Astrocyte (in vitro differentiated cells and primary cell): Measurements from ENCODE around the gene CLASP1. TPM values are rescaled to one million over a fixed set of nuclear protein-coding genes. Genes with fewer than 3 reads are reported as not detected.
A peak's percentile ranks its signal among the peaks of the same experiment; 100 is the strongest.

ENCODE experiments used
- DNase-seq: peaks from one replicate; pipeline ENCODE4 v3.0.0-alpha.2; 2010; ENCODE audit warnings: low read depth
- FAIRE-seq: peaks from 2 replicates; lab custom pipeline; 2011; peaks lifted over from hg19 to GRCh38; lab: Jason Lieb, UNC
- H2AFZ ChIP-seq: 2 replicates; pipeline ENCODE4 v1.6.0; 2012; ENCODE audit warnings: low read depth, low read length, inconsistent platforms
- H3K27ac ChIP-seq: 2 replicates; pipeline ENCODE4 v1.5.1; 2011; ENCODE audit warnings: low read depth, low read length, inconsistent platforms
- H3K27me3 ChIP-seq: 2 replicates; pipeline ENCODE4 v1.6.0; 2011; ENCODE audit warnings: low read length, inconsistent platforms; ENCODE audit not compliant: insufficient read depth
- H3K36me3 ChIP-seq: 2 replicates; pipeline ENCODE4 v1.5.1; 2011; ENCODE audit warnings: low read length, inconsistent platforms; ENCODE audit not compliant: insufficient read depth
- H3K4me1 ChIP-seq: 2 replicates; pipeline ENCODE4 v1.5.1; 2011; ENCODE audit warnings: low read length, inconsistent platforms; ENCODE audit not compliant: insufficient read depth
- H3K4me2 ChIP-seq: 2 replicates; pipeline ENCODE4 v1.6.0; 2012; ENCODE audit warnings: low read length, inconsistent platforms
- H3K4me3 ChIP-seq: 2 replicates; pipeline ENCODE4 v1.5.1; 2011; ENCODE audit warnings: low read depth, mild to moderate bottlenecking, low read length, inconsistent platforms; ENCODE audit not compliant: insufficient read depth
- H3K79me2 ChIP-seq: 2 replicates; pipeline ENCODE4 v1.6.0; 2012; ENCODE audit warnings: mild to moderate bottlenecking, low read length, inconsistent platforms; ENCODE audit not compliant: insufficient read depth
- H3K9ac ChIP-seq: 2 replicates; pipeline ENCODE4 v1.6.0; 2012; ENCODE audit warnings: mild to moderate bottlenecking, low read length, inconsistent platforms
- H3K9me3 ChIP-seq: 2 replicates; pipeline ENCODE4 v1.5.1; 2012; ENCODE audit warnings: low read depth, mild to moderate bottlenecking, low read length, inconsistent platforms; ENCODE audit not compliant: insufficient read depth
- H4K20me1 ChIP-seq: 2 replicates; pipeline ENCODE4 v1.6.0; 2012; ENCODE audit warnings: low read length, inconsistent platforms; ENCODE audit not compliant: insufficient read depth
- H3K27ac Mint-ChIP-seq: one replicate; pipeline ENCODE4 v1.8.0; 2021; ENCODE audit warnings: mild to moderate bottlenecking, mixed read lengths; ENCODE audit not compliant: unreplicated experiment
- H3K27me3 Mint-ChIP-seq: one replicate; pipeline ENCODE4 v1.8.0; 2021; ENCODE audit warnings: low read depth, mixed read lengths; ENCODE audit not compliant: unreplicated experiment
- H3K36me3 Mint-ChIP-seq: one replicate; pipeline ENCODE4 v1.8.0; 2021; ENCODE audit warnings: low read depth, mixed read lengths; ENCODE audit not compliant: unreplicated experiment
- H3K4me1 Mint-ChIP-seq: one replicate; pipeline ENCODE4 v1.8.0; 2021; ENCODE audit warnings: low read depth, mixed read lengths; ENCODE audit not compliant: unreplicated experiment
- H3K4me3 Mint-ChIP-seq: one replicate; pipeline ENCODE4 v1.8.0; 2021; ENCODE audit warnings: mild to moderate bottlenecking, moderate library complexity, mixed read lengths; ENCODE audit not compliant: unreplicated experiment
- H3K9me3 Mint-ChIP-seq: one replicate; pipeline ENCODE4 v1.8.0; 2021; ENCODE audit warnings: mild to moderate bottlenecking, mixed read lengths; ENCODE audit not compliant: unreplicated experiment
- EZH2 ChIP-seq: IDR thresholded peaks from 2 replicates; pipeline ENCODE4 v1.6.1; 2012; ENCODE audit warnings: mild to moderate bottlenecking, low read length, inconsistent platforms; ENCODE audit not compliant: insufficient read depth
- total RNA-seq: library from RNA; stranded (reverse); gene quantifications from 2 replicates; pipeline ENCODE4 v1.2.1, GENCODE V29; 2021
- TF ChIP-seq, protein P1 (sequence below): IDR thresholded peaks from 2 replicates; pipeline ENCODE4 v1.5.1; 2011; ENCODE audit warnings: low read depth, mild to moderate bottlenecking, inconsistent platforms, low read length, moderate library complexity; ENCODE audit not compliant: insufficient read depth

The CLASP1 gene
- total RNA-seq, 1 donor from 2014 or later: 56.7 TPM

DNA sequence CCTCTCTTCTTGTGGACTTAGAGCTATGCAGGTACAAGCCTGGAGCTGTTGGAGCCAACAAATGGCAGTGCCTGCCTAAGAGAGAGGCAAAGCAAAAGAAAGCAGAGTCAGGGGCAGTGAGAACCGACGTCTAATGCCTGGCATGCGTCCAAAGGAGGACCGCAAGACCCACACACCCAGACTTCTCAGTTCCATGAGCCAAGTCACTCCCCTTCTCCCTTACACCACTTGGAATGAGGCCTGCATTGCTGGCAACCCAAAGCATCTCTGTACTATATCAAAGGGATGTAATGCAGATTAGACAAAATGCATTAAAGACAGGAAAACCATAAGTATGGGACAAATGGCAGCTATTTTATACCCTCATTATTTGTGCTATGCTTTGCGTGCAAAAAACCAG, 168.4 kb downstream of the CLASP1 start:
- Histone ChIP-seq H3K4me1 (peaks cover 67% of the 10 kb centered on the region), H3K4me3 (no peak overlapping the region), H3K9ac (peak overlapping the region; percentile 44), H3K27me3 (no peaks in the 10 kb centered on the region), H4K20me1 (peaks cover 18% of the 10 kb centered on the region), H3K27ac (peak overlapping the region; percentile 75), H3K9me3 (no peaks in the 10 kb centered on the region), H3K4me2 (peak overlapping the region; percentile 69), H3K36me3 (no peaks in the 10 kb centered on the region), H2AFZ (no peak overlapping the region), H3K79me2 (peaks cover 51% of the 10 kb centered on the region)
- peak; percentile 98 for DNase-seq
- peak; percentile 76 for FAIRE-seq
- H3K27ac Mint-ChIP-seq: peak overlapping the region; percentile 8
- no peaks in the 10 kb centered on the region for H3K9me3 Mint-ChIP-seq
- no peaks in the 10 kb centered on the region for H3K27me3 Mint-ChIP-seq
- H3K36me3 Mint-ChIP-seq: peaks cover 5% of the 10 kb centered on the region
- no peak overlapping the region for H3K4me3 Mint-ChIP-seq
- peaks cover 54% of the 10 kb centered on the region for H3K4me1 Mint-ChIP-seq
- TF ChIP-seq EZH2: no peak
- TF ChIP-seq, protein P1, sequence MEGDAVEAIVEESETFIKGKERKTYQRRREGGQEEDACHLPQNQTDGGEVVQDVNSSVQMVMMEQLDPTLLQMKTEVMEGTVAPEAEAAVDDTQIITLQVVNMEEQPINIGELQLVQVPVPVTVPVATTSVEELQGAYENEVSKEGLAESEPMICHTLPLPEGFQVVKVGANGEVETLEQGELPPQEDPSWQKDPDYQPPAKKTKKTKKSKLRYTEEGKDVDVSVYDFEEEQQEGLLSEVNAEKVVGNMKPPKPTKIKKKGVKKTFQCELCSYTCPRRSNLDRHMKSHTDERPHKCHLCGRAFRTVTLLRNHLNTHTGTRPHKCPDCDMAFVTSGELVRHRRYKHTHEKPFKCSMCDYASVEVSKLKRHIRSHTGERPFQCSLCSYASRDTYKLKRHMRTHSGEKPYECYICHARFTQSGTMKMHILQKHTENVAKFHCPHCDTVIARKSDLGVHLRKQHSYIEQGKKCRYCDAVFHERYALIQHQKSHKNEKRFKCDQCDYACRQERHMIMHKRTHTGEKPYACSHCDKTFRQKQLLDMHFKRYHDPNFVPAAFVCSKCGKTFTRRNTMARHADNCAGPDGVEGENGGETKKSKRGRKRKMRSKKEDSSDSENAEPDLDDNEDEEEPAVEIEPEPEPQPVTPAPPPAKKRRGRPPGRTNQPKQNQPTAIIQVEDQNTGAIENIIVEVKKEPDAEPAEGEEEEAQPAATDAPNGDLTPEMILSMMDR: no peak

DNA sequence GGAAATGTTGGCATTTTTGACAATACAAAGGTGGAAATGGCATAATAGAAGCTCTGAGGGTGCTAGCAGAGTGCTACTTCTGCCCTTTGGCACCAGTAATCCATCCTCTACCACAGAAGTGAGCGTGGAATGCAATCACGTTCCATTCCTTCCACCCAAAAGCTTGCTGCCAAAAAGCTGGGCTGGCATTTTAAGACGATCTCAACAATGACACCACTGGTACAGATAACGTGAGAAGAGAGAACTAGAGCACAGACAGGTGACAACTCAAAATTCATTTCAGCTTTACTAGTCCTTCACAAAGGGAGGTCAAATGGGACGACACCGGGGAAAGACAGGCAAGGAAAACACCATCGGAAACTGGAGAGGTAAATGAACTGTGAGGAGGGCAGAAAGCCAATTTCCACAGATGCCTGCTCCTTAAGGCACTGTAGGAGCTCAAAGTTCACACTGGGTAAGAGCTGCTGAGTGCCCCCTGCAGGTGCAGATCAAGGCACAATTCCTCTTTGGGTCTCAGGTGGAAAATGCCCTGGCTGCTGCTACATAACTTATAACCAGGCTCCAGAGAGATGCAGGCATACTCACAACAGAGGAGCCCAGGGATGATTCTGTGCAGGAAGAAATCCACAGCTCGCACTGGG, 169.3 kb downstream of the CLASP1 start:
- FAIRE-seq (no peak), DNase-seq (peak; percentile 65)
- peaks cover 59% of the 10 kb centered on the region for H3K79me2 ChIP-seq
- H3K4me1 Mint-ChIP-seq: peaks cover 51% of the 10 kb centered on the region
- H4K20me1 ChIP-seq: peaks cover 21% of the 10 kb centered on the region
- TF ChIP-seq, protein P1: peak; percentile 9
- TF ChIP-seq EZH2: no peak
- no peaks in the 10 kb centered on the region for H3K27me3 Mint-ChIP-seq
- H3K36me3 Mint-ChIP-seq: peaks cover 5% of the 10 kb centered on the region
- peak overlapping the region; percentile 75 for H3K27ac ChIP-seq
- H3K27ac Mint-ChIP-seq: no peak overlapping the region
- H3K36me3 ChIP-seq: no peaks in the 10 kb centered on the region
- no peaks in the 10 kb centered on the region for H3K9me3 ChIP-seq
- no peak overlapping the region for H2AFZ ChIP-seq
- no peak overlapping the region for H3K4me3 ChIP-seq
- no peaks in the 10 kb centered on the region for H3K9me3 Mint-ChIP-seq
- H3K4me1 ChIP-seq: peaks cover 59% of the 10 kb centered on the region
- H3K27me3 ChIP-seq: no peaks in the 10 kb centered on the region
- H3K4me2 ChIP-seq: peak overlapping the region; percentile 69
- peak overlapping the region; percentile 44 for H3K9ac ChIP-seq
- no peak overlapping the region for H3K4me3 Mint-ChIP-seq
